NCI-H2029 treated with DMSO at 0.1 percent for 48 hours (cell line): ENCODE measurements around the gene PIAS1.
"Not testable (repeated sequence)": the region's sequence is repeated elsewhere in the genome, so short reads cannot be mapped to it uniquely, and the experiment has no call there.

Experiments used
- DNase-seq: peaks from one replicate; lab custom pipeline; 2025; lab: John Stamatoyannopoulos, UW

PIAS1 gene

DNA sequence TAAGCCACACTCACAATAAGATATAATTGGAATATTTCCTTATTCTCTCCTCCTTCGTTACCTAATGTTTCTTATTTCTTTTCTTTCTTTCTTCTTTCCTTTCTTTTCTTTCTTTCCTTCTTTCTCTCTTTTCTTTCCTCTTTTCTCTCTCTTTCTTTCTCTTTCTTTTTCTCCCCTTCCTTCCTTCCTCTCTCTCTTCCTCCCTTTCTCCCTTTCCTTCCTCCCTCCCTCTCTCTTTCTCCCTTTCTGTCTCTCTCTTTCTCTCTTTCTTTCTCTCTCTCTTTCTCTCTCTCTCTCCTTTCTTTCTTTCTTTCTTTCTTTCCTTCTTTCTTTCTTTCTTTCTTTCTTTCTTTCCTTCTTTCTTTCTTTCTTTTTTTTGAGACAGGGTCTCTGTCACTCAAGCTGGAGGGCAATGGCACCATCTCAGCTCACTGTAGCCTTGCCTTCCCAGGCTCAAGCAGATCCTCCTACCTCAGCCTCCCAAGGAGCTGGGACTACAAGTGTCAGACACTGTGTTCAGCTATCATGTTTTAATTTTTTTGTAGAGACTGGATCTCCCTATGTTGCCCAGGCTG, 19.3 kb upstream of the PIAS1 start:
- no peak for DNase-seq

DNA sequence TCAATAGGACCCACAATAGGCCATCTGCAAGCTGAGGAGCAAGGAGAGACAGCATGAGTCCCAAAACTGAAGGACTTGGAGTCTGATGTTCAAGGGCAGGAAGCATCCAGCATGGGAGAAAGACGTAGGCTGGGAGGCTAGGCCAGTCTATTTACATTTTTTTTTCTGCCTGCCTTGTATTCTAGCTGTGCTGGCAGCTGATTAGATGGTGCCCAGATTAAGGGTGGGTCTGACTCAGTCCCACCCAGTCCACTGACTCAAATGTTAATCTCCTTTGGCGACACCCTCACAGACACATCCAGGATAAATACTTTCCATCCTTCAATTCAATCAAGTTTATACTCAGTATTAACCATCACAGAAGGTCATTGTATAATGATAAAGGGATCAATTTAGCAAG, 15.9 kb upstream of the PIAS1 start:
- no peak for DNase-seq

DNA sequence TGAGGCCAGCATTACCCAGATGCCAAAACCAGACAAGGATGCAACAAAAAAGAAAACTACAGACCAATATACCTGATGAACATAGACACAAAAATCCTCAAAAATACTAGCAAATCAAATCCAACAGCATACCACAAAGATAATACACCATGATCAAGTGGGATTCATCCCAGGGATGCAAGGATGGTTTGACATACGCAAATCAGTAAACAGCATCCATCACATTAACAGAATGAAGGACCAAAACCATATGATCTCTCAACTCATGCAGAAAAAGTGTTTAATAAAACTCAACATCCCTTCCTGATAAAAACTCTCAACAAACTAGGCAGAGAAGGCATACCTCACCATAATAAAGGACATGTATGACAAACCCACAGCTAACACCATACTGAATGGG, 14.0 kb upstream of the PIAS1 start:
- no peak for DNase-seq

DNA sequence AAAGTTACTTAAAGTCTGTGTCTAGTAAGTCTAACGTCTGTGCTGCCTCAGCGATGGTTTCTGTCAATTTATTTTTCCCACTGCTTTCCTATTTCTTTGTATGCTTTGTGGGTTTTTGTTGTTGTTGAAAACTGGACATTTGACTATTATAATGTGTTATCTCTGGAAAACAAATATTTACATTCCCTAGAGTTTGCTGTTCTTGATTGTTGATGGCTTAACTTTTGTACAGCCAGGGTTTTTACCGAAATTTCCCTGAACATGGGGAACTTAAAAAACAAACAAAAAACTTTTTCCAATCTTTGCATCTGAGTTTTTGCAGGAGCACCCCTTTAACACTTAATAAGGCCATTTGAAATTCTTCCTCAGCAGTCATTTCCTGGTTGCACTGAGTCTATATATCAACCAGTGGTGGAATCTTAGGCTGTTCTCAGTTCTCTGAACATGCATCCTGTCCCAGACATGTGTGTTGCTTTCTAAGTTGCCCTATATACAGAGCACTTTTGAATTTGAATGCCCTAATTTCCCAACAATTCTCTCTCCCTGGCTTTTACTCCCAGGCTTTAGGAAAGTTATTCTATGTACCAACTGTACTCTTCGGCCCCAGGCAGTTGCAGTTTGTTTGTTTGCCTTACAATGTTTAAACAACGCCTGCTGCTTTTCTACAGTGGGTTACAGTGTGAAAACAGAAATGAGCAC, 11.8 kb upstream of the PIAS1 start:
- DNase-seq = no peak

DNA sequence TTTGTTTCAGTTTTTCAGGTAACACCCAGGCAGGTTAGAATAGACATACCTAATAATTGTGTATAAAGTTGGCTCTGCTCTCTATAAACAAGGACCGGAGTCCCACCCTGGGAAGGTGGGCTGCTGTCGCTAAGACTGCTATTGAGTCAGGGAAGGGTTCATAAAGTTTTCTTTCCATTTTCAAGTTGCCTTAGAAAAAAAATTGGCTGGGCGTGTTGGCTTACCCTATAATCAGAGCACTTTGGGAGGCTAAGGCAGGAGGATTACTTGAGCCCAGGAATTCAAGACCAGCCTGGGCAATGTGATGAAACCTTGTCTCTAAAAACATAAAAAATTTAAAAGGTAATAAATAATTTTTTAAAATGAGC, 11.3 kb upstream of the PIAS1 start:
- DNase-seq = no peak

DNA sequence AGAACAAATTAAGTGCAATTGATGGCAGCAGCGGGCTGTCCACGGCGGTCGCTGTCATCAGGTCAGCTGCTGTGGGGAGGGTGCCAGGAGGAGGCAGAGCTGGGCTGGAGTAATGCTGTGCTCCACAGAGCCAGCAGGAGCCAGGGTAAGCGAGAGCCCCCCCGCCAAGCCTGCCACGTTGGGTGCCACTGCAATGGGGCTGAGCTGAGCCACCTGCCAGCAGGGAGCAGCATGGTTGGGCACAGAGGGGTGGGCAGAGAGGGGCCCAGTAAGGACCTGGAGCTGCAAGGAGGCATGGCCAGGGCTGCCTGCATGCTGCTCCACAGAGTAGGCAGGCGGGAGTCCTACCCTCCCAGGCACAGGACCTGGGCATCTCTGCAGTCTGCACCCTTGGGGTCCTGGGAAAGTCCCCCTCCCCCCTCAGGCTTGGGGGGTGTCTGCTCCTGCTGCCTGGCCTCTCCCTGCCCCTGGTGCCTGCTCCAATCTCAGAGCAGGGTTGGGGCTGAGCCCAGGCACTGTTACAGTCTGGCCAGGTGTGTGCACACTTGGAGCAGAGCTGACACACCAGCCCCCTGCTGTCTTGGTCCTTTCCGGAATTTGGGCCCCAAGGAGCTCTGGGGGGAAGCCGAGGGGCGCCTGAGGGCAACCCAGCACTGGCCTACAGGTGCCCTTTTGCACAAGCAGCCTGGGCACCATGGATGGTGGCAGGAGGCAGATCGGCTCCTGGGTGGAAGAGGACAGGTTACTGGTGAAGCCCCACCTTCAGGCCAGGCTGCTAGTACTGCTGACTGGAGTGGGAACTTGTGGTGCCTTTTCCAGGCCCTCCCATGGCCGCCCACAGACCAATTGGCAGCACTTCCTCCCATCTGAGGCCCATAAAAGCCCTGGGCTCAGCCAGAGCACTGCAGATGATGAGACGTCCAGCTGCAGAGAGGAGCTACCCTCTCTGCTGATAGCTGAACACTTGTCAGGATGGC, 8.5 kb upstream of the PIAS1 start:
- DNase-seq = no peak

DNA sequence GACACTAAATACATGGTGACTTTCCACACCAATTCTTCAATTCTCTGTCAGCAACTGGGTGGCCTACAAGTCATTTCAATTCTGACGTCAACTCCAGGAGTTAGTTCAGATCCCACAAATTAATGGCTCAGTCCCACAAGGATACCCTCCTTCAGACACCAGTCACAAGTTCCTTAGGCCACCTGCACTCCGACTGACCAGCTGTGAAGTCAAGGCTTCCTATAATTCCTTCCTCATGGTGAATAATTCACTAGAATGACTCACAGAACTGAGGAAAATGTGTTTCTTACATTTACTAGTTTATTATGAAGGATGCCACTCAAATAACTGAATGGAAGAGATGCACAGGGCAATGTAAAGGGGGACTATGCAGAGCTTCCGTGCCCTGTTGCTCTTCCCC, 6.3 kb upstream of the PIAS1 start:
- DNase-seq = no peak

DNA sequence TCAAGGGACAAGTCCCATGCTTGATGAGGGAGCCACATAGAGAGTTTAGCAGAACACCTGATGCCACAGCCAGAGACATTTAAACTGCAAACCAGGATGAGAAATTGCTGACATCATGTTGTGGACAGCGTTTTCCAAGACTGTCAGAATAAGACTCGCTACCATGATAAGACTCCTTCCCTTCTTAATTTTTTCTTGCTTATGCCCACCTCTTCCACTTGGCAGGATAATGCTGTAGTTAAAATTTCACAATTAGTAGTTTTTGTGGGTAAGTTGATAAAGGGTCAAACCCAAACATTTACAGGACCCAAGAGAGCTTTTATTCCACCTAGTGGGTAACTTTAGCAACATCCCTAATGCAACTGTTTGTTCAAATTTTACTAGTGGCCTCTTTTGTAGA, 3.0 kb upstream of the PIAS1 start:
- no peak for DNase-seq

DNA sequence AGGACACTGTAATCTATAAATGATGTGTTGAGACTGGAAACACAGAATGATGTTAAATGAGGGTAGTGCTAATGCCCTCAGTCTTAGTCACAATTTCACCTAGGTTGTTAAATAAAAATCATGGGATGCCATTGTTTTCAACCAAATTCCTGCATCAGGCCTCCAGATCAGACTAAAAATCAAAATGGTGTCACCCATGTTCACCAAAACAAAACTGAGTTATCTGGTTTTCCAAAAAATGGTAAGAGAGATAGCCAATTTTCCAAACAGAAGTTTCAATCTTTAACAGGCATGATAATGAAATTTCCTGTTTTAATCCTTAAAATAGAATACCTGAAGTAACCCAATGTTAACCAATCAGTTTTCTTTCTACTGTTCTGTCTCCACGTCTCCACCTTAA, 2.2 kb upstream of the PIAS1 start:
- no peak for DNase-seq

DNA sequence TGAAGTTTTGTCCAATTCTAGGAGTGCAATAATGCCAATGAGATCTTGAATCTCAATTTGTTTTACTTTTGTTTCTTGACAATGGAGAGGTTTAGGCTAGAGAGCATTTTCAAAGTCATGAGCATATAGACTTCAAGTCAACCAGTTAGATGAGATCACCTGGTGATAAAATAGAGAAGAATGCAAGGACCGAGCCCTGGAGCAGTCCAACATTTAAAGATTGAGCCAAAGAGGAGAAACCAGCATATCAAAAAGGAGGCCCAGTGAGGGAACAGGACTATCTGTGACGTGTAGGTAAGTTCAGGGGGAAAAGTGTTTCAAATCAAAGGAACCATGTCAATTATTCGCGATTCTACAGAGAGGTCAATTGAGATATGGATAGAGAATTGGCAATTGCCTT, 1.7 kb upstream of the PIAS1 start:
- DNase-seq = no peak

DNA sequence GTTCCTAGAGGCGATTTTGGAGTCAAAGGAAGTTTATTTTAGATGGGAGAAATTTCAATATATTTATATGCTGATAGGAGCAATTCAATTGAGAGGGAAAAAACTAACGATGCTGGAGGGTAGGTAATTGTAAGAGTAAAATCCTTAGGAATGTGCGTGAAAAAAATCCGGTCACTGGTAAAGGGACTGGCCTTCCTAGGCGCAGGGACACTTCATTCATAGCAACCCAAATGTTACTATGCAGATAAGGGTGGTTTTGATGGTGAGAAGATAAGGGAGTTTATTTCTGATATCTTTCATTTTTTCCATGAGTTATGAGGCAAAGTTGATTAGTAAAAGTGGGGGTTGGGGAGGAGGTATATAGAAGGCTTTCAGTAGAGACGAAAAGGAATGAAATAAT, 1.1 kb upstream of the PIAS1 start:
- DNase-seq = no peak

DNA sequence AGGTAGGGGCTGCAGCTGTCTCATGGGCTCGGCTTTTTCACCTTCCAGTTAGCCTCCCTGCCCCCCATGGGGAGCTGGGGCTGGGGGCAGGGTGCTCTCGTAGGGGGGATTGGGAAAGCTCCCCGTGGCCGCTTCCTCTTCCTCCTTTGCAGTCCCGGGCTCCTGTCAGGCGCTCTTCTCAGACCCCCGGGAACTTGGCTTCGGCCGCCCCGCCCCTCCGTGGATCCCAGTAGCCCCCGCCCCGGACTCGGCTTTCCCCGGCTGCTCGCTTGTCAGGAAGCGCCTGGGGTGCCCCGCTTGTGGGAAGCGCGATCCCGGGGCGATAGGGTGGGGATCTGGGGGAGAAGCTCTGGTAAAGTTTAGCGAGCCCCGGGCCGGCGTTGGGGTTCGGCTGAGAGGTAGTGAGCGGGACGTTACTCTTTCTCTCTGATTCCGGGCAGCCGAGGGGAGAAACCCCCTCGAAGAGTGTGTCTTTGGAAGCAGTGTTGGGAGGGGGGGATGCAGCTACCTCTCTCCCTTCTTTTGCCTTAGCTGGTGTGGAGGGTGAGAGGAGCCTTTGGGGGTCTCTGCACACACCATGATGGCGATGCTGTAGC, 611 bp downstream of the PIAS1 start:
- no peak for DNase-seq

DNA sequence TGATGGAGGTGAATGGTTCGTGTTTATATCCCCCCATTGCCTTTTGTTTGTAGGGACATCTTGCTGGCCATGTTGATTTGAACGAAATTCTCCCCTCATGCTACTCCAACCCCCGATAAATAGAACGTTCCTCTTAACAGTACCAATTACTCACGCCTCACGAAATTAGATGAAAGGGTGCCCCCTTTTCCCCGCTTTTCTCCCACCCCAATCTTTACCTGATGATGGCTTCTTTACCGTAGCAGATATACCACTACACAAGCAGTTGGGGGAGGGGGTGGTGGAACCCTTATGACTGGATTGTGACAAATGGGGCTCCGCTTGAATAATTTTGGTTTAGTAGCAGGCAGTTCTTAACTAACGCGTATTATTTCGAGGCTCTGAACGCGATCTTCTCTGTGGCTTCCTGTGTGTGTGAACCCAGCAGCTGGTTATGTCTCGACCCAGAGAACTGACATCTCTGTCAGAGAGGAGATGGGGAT, 1.1 kb downstream of the PIAS1 start:
- DNase-seq = no peak

DNA sequence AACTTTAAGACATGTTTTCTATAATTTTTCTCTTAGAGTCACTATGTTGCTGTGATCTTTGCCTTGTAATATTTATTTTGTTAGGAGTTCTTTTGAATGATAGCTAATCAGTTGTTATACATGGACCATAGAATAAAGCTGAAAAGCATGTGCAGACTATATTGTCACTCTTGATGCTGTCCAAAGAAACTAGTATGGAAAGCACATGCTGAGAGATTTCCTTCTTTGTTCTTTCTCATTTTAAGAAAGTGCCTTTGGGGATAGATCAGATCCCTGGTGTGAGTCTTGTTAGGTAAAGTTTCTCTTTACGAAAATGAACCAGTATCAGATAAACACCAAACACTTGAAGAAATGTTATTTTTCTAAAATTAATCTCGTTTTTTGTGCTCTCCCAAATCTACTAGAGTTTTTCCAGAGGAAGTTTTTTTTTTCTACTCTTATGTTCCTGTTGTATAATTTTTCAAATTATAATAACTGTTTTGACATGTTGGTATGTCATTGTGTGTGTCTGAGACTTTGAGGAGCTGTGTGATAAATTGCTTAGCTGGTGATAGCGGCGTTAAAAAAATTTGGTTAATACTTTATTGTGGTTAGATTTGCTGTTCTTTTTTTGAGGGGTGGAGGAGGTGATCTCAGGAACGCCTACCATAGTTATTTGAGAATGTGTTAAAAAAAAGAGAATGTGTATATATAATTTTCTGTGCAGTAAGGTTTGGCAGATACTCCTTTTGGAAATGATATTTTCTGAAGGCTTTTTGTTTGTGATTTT, 2.2 kb downstream of the PIAS1 start:
- no peak for DNase-seq

DNA sequence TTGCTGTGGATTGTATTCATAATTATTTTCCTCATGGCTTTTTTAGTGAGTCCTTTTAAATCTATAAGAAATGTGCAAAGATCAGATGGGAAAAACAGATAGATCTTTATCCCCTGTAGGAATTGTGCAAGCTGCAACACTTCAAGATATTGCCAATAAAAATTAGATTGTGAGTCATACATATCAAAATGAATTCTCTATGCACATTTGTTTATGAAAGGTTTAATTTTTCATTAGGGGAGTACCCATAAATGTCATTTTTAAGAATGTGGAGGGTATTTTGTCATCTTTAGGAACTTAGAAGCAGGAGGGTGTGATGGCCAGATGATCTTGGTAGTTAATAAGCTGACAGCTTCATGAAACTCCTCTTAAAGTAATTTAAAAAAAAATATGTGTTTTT, 2.9 kb downstream of the PIAS1 start:
- no peak for DNase-seq

DNA sequence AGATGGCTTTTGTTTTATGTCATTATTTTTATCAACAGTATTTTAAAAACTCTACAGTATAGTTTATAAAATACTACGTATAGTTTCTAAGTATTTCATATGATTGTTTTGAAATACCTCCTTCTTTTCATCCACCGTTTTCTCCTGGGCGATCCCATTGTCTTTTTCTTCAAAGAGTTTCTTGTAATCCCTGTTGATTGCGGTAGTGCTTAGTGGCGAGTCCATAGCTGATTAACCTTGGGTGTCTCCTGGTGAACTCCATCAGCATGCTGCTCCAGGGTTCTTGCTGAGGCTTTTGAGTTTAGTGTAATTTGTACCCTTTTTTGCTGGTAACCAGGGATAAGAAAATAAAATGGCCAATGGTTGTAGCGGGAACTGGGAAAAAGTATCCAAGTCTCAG, 3.6 kb downstream of the PIAS1 start:
- no peak for DNase-seq

DNA sequence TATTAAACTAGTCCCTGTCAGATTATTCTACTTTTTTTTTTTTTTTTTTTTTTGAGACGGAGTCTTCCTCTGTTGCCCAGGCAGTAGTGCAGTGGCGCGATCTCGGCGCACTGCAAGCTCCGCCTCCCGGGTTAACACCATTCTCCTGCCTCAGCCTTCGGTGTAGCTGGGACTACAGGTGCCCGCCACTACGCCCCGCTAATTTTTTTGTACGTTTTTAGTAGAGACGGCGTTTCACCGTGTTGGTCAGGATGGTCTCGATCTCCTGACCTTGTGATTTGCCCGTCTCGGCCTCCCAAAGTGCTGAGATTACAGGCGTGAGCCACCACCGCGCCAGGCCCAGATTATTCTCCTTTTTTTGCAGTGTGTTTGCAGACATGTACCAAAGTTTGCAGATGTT, 4.9 kb downstream of the PIAS1 start:
- not testable (repeated sequence) for DNase-seq

DNA sequence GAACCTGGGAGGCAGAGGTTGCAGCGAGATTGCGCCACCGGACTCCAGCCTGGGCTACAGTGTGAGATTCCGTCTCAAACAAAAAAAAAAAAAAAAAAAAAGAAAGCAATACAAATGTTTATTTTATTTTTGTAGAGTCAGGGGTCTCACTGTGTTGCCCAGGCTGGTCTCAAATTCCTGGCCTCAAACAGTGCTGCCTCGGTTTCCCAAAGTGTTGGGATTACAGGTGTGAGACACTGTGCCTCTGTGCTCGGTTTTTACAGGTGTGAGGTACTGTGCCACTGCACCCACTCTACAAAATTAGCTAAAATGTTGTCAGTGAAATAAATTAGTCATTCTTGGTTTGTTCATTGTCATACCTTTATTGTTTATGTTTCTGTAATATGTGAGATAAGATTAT, 5.5 kb downstream of the PIAS1 start:
- no peak for DNase-seq

DNA sequence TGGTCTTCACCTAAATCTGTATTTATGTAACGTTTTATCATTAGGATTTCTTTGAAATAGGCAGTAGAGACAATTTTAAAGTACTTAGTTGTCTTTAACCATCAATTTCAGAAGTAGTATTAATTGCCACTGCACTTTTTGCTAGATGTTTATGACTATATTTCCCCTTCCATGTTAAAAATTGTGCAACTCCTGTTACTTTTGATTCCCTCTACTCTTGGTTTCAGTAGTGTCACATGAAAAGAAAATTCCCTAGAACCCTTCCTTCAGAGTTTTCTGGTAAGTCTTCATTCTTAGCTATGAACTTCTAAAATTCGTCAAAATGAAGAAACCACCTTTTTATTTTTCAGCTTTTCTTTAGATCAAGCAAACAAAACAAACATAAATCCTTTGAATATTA, 7.1 kb downstream of the PIAS1 start:
- no peak for DNase-seq

DNA sequence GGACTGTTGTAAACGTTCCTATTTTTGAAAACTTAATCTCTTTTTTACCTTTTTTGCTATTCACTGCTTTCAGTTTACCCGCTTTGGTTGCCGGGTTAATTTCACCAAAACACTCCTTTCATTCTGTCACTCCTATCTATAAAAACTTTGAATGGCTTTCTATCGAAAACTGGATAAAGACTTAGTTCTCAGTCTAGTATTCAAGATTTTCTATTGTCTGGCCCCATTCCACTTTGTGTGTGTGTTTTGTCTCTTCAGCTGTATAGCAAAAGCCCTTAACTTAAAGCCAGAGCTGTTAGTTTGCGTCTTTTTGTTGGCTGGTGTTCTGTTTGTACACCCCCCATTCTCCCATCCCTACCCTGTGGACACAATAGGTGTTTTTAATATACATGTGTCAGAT, 7.5 kb downstream of the PIAS1 start:
- no peak for DNase-seq

DNA sequence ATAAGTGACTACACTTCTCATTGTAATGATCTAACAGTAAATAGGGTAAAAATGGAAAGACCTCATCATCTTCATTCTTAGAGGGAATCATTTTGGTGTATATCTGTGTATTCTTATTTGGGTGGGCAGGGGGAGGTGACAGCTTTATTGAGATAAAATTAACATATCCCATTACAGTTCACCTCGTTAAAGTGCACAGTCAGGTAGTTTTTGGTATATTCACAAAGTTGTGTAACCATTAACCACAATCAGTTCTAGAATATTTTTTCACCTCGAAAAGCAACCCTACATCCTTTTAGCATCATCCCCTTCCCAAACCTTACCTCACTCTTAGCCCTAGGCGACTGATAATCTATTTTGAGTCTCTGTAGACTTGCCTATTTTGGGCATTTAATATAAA, 8.1 kb downstream of the PIAS1 start:
- DNase-seq = no peak

DNA sequence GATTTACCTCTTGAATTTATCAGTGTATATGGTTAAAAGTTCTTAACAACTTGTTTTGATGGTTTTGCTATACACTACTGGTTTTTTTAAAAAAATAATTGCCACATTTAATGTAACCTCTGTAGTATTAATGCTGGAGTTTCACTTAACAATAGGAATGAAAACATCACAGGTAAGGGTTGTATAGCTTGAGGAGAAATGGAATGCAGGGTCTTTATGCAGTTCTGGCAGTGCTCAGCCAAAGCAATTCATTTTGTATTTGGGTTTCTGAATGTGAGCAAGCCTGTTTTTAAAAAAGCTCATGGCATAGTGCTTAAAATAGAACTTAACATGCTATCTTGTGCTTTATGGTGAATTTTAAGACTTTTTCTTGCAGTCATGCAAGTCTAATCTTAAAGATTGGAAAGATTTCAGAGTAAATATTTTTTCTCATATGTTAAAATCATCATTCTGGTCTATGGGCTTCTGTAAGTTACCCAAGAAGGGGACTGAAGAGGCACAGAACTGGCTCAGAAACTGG, 8.9 kb downstream of the PIAS1 start:
- DNase-seq = no peak
